Measurements from ENCODE around the gene ERN1. TPM values are rescaled to one million over a fixed set of nuclear protein-coding genes. Genes with fewer than 3 reads are reported as not detected.

Gene ERN1
- polyA plus RNA-seq, 1 donor from 2014 or later, result 2.3 TPM

- Histone ChIP-seq H2AFZ (ENCODE audit: low read depth, low read length) (no peak overlapping the region), H3K27ac (ENCODE audit: low read length) (no peak overlapping the region), H4K20me1 (ENCODE audit: insufficient read depth) (no peaks in the 10 kb centered on the region), H3K79me2 (replicated peaks; ENCODE audit: insufficient read depth, low read length) (no peaks in the 10 kb centered on the region), H3K9me3 (ENCODE audit: low read length) (no peaks in the 10 kb centered on the region), H3K4me3 (ENCODE audit: low read length) (no peak overlapping the region), H3K4me2 (ENCODE audit: low read length) (no peak overlapping the region), H3K27me3 (ENCODE audit: insufficient read depth, low read depth, low read length) (no peaks in the 10 kb centered on the region), H3K36me3 (ENCODE audit: insufficient read depth, low read length) (no peaks in the 10 kb centered on the region), H3F3A (ENCODE audit: insufficient read depth, low read length, poor library complexity, severe bottlenecking) (no peaks in the 10 kb centered on the region), H3K9ac (ENCODE audit: low read length) (no peak overlapping the region), H3K9me2 (ENCODE audit: insufficient read depth, low read length) (no peaks in the 10 kb centered on the region)
- TF ChIP-seq CTCF (IDR thresholded peaks at IDR 0.05; ENCODE audit: poor library complexity, severe bottlenecking) (no peak), EP300 (conservative IDR thresholded peaks at IDR 0.05; ENCODE audit: poor library complexity, severe bottlenecking) (no peak), POLR2AphosphoS5 (IDR thresholded peaks at IDR 0.05) (no peak), MXI1 (conservative IDR thresholded peaks at IDR 0.05; ENCODE audit: poor library complexity, severe bottlenecking) (no peak), TAF1 (IDR thresholded peaks at IDR 0.05; ENCODE audit: low read depth) (no peak), EZH2 (IDR thresholded peaks at IDR 0.05; ENCODE audit: borderline replicate concordance, insufficient read depth, low read length, poor library complexity, severe bottlenecking) (no peak)
Observed at GRCh38 chr17:64075913-64076312, 54.0 kb downstream of the ERN1 start.

GRCh38 chr17:64074704-64075426 lies 55.1 kb downstream of the ERN1 start:
- H3K4me2 ChIP-seq (ENCODE audit: low read length), result no peak overlapping the region
- H3K27ac ChIP-seq (ENCODE audit: low read length), result no peak overlapping the region
- no peaks in the 10 kb centered on the region for H3K27me3 ChIP-seq (ENCODE audit: insufficient read depth, low read depth, low read length)
- H3K36me3 ChIP-seq (ENCODE audit: insufficient read depth, low read length), result peaks cover 1% of the 10 kb centered on the region
- H3K9me3 ChIP-seq (ENCODE audit: low read length), result no peaks in the 10 kb centered on the region
- H3K9me2 ChIP-seq (ENCODE audit: insufficient read depth, low read length), result no peaks in the 10 kb centered on the region
- no peak overlapping the region for H3K4me3 ChIP-seq (ENCODE audit: low read length)
- TF ChIP-seq CTCF (IDR thresholded peaks at IDR 0.05; ENCODE audit: poor library complexity, severe bottlenecking), result no peak
- no peak for TF ChIP-seq SMC3 (conservative IDR thresholded peaks at IDR 0.05; ENCODE audit: poor library complexity)
- TF ChIP-seq RAD21 (conservative IDR thresholded peaks at IDR 0.05), result no peak
- no peak for TF ChIP-seq EZH2 (IDR thresholded peaks at IDR 0.05; ENCODE audit: borderline replicate concordance, insufficient read depth, low read length, poor library complexity, severe bottlenecking)
- no peak for TF ChIP-seq REST (IDR thresholded peaks at IDR 0.05; ENCODE audit: borderline replicate concordance)
- no peak overlapping the region for H3K9ac ChIP-seq (ENCODE audit: low read length)
- H3F3A ChIP-seq (ENCODE audit: insufficient read depth, low read length, poor library complexity, severe bottlenecking), result no peaks in the 10 kb centered on the region
- no peaks in the 10 kb centered on the region for H4K20me1 ChIP-seq (ENCODE audit: insufficient read depth)
- no peak overlapping the region for H2AFZ ChIP-seq (ENCODE audit: low read depth, low read length)
- no peaks in the 10 kb centered on the region for H3K79me2 ChIP-seq (replicated peaks; ENCODE audit: insufficient read depth, low read length)

All from neural cell (in vitro differentiated cells).